Activated T-cell treated with anti-CD3 and anti-CD28 coated beads, Interleukin-2, amount 50 U/mL, for 72 hours (primary cell): ENCODE results near the gene SPNS2. TPM values are rescaled to one million over a fixed set of nuclear protein-coding genes. Genes with fewer than 3 reads are reported as not detected.
A peak's percentile ranks its signal among the peaks of the same experiment; 100 is the strongest.
"Not testable (repeated sequence)": the region's sequence is repeated elsewhere in the genome, so short reads cannot be mapped to it uniquely, and the experiment has no call there.

ENCODE experiments used
- ATAC-seq, 2 donors: fragments of 150-1000 bp; cut with Tn5 transposase; replicated peaks in 1 of 2; 2 replicates each; pipeline ENCODE4 v1.10.0; 2021; ENCODE audit warnings: moderate library complexity in 2 of 2, mild to moderate bottlenecking in 1 of 2
- DNase-seq, 2 donors: peaks; one replicate each; pipeline ENCODE4 v3.0.0; 2021 to 2022; ENCODE audit warnings: mixed read lengths in 1 of 2
- H3K27ac Mint-ChIP-seq: one replicate; pipeline ENCODE4 v1.8.0; 2022; ENCODE audit warnings: mild to moderate bottlenecking, moderate library complexity, mixed read lengths
- H3K27me3 Mint-ChIP-seq: one replicate; pipeline ENCODE4 v1.8.0; 2022; ENCODE audit warnings: low read depth, mixed read lengths
- H3K36me3 Mint-ChIP-seq, 2 donors: one replicate each; pipeline ENCODE4 v1.8.0; 2022; ENCODE audit warnings: mixed read lengths in 2 of 2, mild to moderate bottlenecking in 1 of 2; ENCODE audit not compliant: insufficient read depth in 2 of 2
- H3K4me1 Mint-ChIP-seq: one replicate; pipeline ENCODE4 v1.8.0; 2022; ENCODE audit warnings: low read depth, mixed read lengths
- H3K4me3 Mint-ChIP-seq, 2 donors: one replicate each; pipeline ENCODE4 v1.8.0; 2022; ENCODE audit warnings: mild to moderate bottlenecking in 2 of 2, mixed read lengths in 2 of 2, moderate library complexity in 2 of 2
- H3K9me3 Mint-ChIP-seq, 2 donors: one replicate each; pipeline ENCODE4 v1.8.0; 2022; ENCODE audit warnings: mixed read lengths in 2 of 2
- total RNA-seq, 2 donors: library from RNA; stranded (reverse); gene quantifications; one replicate each; pipeline ENCODE4 v1.2.3, GENCODE V29; 2022

The SPNS2 gene
- total RNA-seq, 2 donors from 2014 or later: 1.1 to 1.3 TPM

GRCh38 chr17:4578349-4578748, 79.7 kb downstream of the SPNS2 start:
- peaks cover 35% of the 10 kb centered on the region for H3K27me3 Mint-ChIP-seq
- not testable (repeated sequence) for H3K27ac Mint-ChIP-seq, H3K4me3 Mint-ChIP-seq, H3K9me3 Mint-ChIP-seq, H3K36me3 Mint-ChIP-seq, DNase-seq, H3K4me1 Mint-ChIP-seq, ATAC-seq

- Mint-ChIP-seq H3K4me3 (no peak overlapping the region), H3K27me3 (peaks cover 41% of the 10 kb centered on the region), H3K36me3 (no peaks in the 10 kb centered on the region), H3K9me3 (no peaks in the 10 kb centered on the region), H3K27ac (no peak overlapping the region), H3K4me1 (peaks cover 5% of the 10 kb centered on the region)
- DNase-seq: no peak
- no peak for ATAC-seq
Observed at GRCh38 chr17:4579678-4580077, 81.0 kb downstream of the SPNS2 start.

- ATAC-seq (no peak), DNase-seq (no peak)
- Mint-ChIP-seq H3K36me3 (no peaks in the 10 kb centered on the region), H3K4me3 (no peak overlapping the region), H3K27me3 (peaks cover 39% of the 10 kb centered on the region), H3K27ac (no peak overlapping the region), H3K9me3 (no peaks in the 10 kb centered on the region), H3K4me1 (peaks cover 5% of the 10 kb centered on the region)
Observed at GRCh38 chr17:4580291-4580690, 81.6 kb downstream of the SPNS2 start.

GRCh38 chr17:4582101-4582501, 83.4 kb downstream of the SPNS2 start:
- no peak for ATAC-seq
- Mint-ChIP-seq H3K9me3 (no peaks in the 10 kb centered on the region), H3K27me3 (peaks cover 56% of the 10 kb centered on the region), H3K4me3 (no peak overlapping the region), H3K27ac (no peak overlapping the region), H3K36me3 (no peaks in the 10 kb centered on the region), H3K4me1 (peaks cover 5% of the 10 kb centered on the region)
- no peak for DNase-seq

- H3K4me1 Mint-ChIP-seq: peaks cover 5% of the 10 kb centered on the region
- no peak overlapping the region for H3K27ac Mint-ChIP-seq
- H3K36me3 Mint-ChIP-seq: no peaks in the 10 kb centered on the region
- H3K27me3 Mint-ChIP-seq: peaks cover 58% of the 10 kb centered on the region
- no peak for ATAC-seq
- H3K9me3 Mint-ChIP-seq: no peaks in the 10 kb centered on the region
- no peak overlapping the region for H3K4me3 Mint-ChIP-seq
- no peak for DNase-seq
Observed at GRCh38 chr17:4582691-4583090, 84.0 kb downstream of the SPNS2 start.

- DNase-seq: no peak
- peaks cover 58% of the 10 kb centered on the region for H3K27me3 Mint-ChIP-seq
- peaks cover 5% of the 10 kb centered on the region for H3K4me1 Mint-ChIP-seq
- H3K36me3 Mint-ChIP-seq: no peaks in the 10 kb centered on the region
- no peaks in the 10 kb centered on the region for H3K9me3 Mint-ChIP-seq
- no peak for ATAC-seq
- peak overlapping the region; percentile 66 to 76 for H3K4me3 Mint-ChIP-seq
- no peak overlapping the region for H3K27ac Mint-ChIP-seq
Observed at GRCh38 chr17:4583206-4583605, 84.5 kb downstream of the SPNS2 start.

GRCh38 chr17:4583782-4584100, 85.1 kb downstream of the SPNS2 start:
- ATAC-seq: peak; percentile 40 to 53
- Mint-ChIP-seq H3K27me3 (peaks cover 58% of the 10 kb centered on the region), H3K4me1 (peaks cover 5% of the 10 kb centered on the region), H3K36me3 (no peaks in the 10 kb centered on the region), H3K27ac (no peak overlapping the region), H3K4me3 (peak overlapping the region; percentile 66 to 76), H3K9me3 (no peaks in the 10 kb centered on the region)
- DNase-seq: peak in 1 of 2 donors; percentile 19

- Mint-ChIP-seq H3K4me3 (peak within 1 kb of the TSS; percentile 66 to 76), H3K27ac (no peak within 1 kb of the TSS), H3K36me3 (no peaks in the 10 kb centered on the region), H3K4me1 (peaks cover 5% of the 10 kb centered on the region), H3K27me3 (peaks cover 58% of the 10 kb centered on the region), H3K9me3 (no peaks in the 10 kb centered on the region)
- DNase-seq (peak; percentile 19 to 27), ATAC-seq (peak; percentile 61 to 64)
Observed at GRCh38 chr17:4584101-4584916, 85.6 kb downstream of the SPNS2 start, which contains the start of gene SMTNL2. Gene SMTNL2 (plus strand): TSS chr17:4584529. CDS start chr17:4584606, 77 bp downstream.

GRCh38 chr17:4584917-4585637, 86.4 kb downstream of the SPNS2 start:
- DNase-seq (no peak), ATAC-seq (no peak)
- Mint-ChIP-seq H3K36me3 (no peaks in the 10 kb centered on the region), H3K4me3 (peak overlapping the region; percentile 55 to 69), H3K9me3 (no peaks in the 10 kb centered on the region), H3K27me3 (peaks cover 58% of the 10 kb centered on the region), H3K4me1 (peaks cover 5% of the 10 kb centered on the region), H3K27ac (no peak overlapping the region)

- H3K27me3 Mint-ChIP-seq: peaks cover 63% of the 10 kb centered on the region
- ATAC-seq (no peak), DNase-seq (no peak)
- H3K27ac Mint-ChIP-seq: no peak overlapping the region
- H3K36me3 Mint-ChIP-seq: no peaks in the 10 kb centered on the region
- H3K9me3 Mint-ChIP-seq: no peaks in the 10 kb centered on the region
- H3K4me1 Mint-ChIP-seq: peaks cover 5% of the 10 kb centered on the region
- H3K4me3 Mint-ChIP-seq: no peak overlapping the region
Observed at GRCh38 chr17:4585638-4585994, 86.9 kb downstream of the SPNS2 start.

- DNase-seq (no peak), ATAC-seq (no peak)
- no peak overlapping the region for H3K4me3 Mint-ChIP-seq
- no peaks in the 10 kb centered on the region for H3K9me3 Mint-ChIP-seq
- H3K27me3 Mint-ChIP-seq: peaks cover 61% of the 10 kb centered on the region
- no peak overlapping the region for H3K27ac Mint-ChIP-seq
- H3K4me1 Mint-ChIP-seq: peaks cover 5% of the 10 kb centered on the region
- H3K36me3 Mint-ChIP-seq: no peaks in the 10 kb centered on the region
Observed at GRCh38 chr17:4586043-4586442, 87.4 kb downstream of the SPNS2 start.

- no peak overlapping the region for H3K27ac Mint-ChIP-seq
- no peak for ATAC-seq
Observed at GRCh38 chr17:4587195-4587594, 88.5 kb downstream of the SPNS2 start.

GRCh38 chr17:4587803-4588202, 89.1 kb downstream of the SPNS2 start:
- Mint-ChIP-seq H3K27me3 (peaks cover 44% of the 10 kb centered on the region), H3K9me3 (no peaks in the 10 kb centered on the region), H3K27ac (no peak overlapping the region), H3K4me3 (no peak overlapping the region), H3K36me3 (no peaks in the 10 kb centered on the region), H3K4me1 (peaks cover 5% of the 10 kb centered on the region)
- ATAC-seq (no peak), DNase-seq (no peak)

More at GRCh38 chr17:4587195-4587594, 88.5 kb downstream of the SPNS2 start:
- Mint-ChIP-seq H3K4me1 (peaks cover 5% of the 10 kb centered on the region), H3K9me3 (no peaks in the 10 kb centered on the region), H3K27me3 (peaks cover 50% of the 10 kb centered on the region), H3K4me3 (no peak overlapping the region), H3K36me3 (no peaks in the 10 kb centered on the region)
- no peak for DNase-seq
